ENCODE data around the gene SPATS2L.

The SPATS2L gene

DNA sequence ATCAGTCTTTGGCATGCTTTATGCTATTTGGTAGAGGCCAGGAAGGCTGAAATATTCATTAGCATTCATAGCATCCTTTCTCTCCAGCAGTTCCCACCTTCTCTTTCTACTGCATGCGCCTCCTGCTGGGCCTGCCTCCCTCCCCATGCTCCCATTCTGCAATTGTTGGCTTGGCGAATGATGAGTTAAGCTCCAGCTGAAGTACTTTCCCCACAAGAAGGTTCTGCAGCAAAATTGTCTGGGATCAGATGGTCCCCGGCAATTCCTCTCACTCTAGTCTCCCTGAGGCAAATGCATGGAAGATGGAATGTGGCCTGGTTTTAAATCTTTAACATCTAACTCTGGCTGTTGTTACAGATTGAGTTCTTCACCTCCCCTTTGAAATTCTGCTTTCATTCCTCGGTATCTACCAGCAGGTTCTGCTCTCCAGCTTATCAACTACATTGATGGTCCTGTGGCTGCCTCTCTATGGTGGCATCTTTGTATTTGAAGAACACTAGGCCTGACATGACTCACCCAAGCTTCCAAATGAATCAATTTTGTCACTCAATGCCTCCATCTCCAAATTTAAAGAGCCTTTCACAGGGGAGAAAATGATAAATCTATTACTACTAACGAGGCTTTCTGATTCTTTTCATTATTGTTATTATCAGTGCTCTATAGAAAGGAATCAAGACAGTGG, 147.5 kb downstream of the SPATS2L start:
- H3K4me3 ChIP-seq = no peak overlapping the region
- no peak overlapping the region for H3K27ac ChIP-seq
- H3K36me3 ChIP-seq = peaks cover 0 to 32% (median 1%) of the 10 kb centered on the region in 3 donors
- intact Hi-C loops (cut with DNase I; ENCODE audit: low total_unique reads) = no loop called here
- no peaks in the 10 kb centered on the region for H3K27me3 ChIP-seq
- no peaks in the 10 kb centered on the region for H3K4me1 ChIP-seq
- TF ChIP-seq, protein P1, sequence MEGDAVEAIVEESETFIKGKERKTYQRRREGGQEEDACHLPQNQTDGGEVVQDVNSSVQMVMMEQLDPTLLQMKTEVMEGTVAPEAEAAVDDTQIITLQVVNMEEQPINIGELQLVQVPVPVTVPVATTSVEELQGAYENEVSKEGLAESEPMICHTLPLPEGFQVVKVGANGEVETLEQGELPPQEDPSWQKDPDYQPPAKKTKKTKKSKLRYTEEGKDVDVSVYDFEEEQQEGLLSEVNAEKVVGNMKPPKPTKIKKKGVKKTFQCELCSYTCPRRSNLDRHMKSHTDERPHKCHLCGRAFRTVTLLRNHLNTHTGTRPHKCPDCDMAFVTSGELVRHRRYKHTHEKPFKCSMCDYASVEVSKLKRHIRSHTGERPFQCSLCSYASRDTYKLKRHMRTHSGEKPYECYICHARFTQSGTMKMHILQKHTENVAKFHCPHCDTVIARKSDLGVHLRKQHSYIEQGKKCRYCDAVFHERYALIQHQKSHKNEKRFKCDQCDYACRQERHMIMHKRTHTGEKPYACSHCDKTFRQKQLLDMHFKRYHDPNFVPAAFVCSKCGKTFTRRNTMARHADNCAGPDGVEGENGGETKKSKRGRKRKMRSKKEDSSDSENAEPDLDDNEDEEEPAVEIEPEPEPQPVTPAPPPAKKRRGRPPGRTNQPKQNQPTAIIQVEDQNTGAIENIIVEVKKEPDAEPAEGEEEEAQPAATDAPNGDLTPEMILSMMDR (IDR thresholded peaks at IDR 0.05) = no peak
- H3K9me3 ChIP-seq = no peaks in the 10 kb centered on the region
- DNase-seq = no peak

DNA sequence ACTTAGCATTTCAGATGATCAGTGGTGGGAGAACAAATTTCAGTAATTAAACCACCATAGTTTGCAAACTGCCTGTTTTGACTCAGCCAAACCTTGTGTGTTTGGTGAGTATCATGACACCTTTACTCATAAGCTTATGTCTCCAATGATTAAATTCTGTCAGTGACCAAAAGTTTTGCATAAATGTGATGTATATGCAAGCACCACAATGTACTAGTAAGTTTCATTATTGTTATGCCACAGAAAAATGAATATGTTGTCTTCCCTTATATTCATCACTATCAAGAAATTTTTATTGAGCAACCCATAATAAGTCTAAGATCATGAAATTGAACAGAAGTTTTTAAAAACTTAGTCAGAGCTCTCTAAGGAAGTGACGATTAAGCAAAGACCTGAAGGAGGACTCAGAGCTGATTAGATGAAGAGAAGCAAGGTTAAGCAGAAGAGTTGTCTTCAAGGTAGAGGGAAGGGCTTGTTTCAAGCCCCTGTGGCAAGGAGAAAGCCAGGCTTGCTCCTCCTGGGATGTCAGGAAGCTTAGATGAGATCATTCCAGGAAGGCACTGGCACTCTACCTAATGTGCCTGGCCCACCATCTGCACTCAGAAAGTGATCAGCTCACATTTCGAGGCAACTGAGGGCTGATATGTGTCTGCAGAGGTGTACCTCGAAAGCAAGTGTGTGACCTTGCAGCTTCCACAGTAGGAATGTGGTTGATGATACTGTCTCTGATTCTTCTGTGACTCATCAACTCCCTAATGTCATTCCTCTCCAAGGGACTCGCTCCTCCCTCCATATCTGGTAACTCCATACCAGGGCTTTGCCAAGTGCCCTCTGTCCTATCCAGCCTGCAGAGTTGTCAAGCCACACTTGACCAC, 148.7 kb downstream of the SPATS2L start:
- H3K27ac ChIP-seq = no peak overlapping the region
- peaks cover 0 to 34% (median 0%) of the 10 kb centered on the region in 3 donors for H3K36me3 ChIP-seq
- no peak overlapping the region for H3K4me3 ChIP-seq
- TF ChIP-seq, protein P1 (IDR thresholded peaks at IDR 0.05) = no peak
- intact Hi-C loops (cut with DNase I; ENCODE audit: low total_unique reads) = no loop called here
- DNase-seq = no peak
- no peaks in the 10 kb centered on the region for H3K9me3 ChIP-seq
- no peaks in the 10 kb centered on the region for H3K4me1 ChIP-seq
- no peaks in the 10 kb centered on the region for H3K27me3 ChIP-seq

DNA sequence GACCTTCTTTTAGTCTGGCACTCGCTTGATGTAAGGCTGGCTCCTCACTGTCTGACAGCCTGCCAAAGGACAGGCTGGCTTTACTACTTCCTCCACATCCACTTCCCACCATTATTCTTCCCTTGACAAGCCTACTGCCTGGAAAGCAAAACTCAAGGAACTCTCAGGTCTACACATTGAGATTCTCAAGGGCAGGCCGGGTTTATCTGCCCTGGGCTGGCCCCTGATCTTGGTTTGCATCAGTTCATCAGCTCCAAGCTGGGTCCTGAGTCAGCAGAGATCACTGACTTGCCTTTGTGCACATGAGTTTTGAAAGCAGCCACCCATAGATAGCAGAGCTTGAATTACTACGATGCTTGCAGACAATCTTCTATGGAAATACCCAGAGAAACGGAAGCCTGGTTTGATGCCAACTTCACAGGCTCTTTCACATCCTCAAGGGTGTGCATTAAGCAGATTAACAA, 149.5 kb downstream of the SPATS2L start:
- Histone ChIP-seq H3K9me3 (no peaks in the 10 kb centered on the region), H3K4me1 (no peaks in the 10 kb centered on the region), H3K4me3 (no peak overlapping the region), H3K36me3 (peaks cover 0 to 34% (median 0%) of the 10 kb centered on the region in 3 donors), H3K27me3 (no peaks in the 10 kb centered on the region), H3K27ac (no peak overlapping the region)
- TF ChIP-seq, protein P1 (IDR thresholded peaks at IDR 0.05) = no peak
- no peak for DNase-seq
- intact Hi-C loops (cut with DNase I; ENCODE audit: low total_unique reads) = no loop called here

DNA sequence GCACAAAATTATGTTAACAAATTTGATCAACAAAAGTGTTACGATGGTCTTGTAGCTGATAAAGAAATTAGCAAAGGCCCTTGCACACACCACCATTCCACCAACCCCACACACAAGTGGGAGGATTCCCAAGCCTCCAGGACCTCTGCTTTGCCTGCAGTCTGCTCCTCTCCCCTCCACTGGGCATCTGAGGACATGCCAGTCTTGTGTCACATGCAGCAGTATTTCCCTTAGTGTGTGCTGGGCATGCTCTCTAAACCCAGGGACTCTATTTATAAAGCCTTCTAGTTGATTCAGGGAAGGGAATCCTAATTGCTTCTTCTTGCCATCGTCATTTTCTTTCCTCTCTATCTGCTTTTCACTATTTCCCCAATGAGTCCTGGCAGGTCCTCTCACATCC, 150.1 kb downstream of the SPATS2L start:
- H3K4me3 ChIP-seq = no peak overlapping the region
- no peaks in the 10 kb centered on the region for H3K4me1 ChIP-seq
- H3K9me3 ChIP-seq = no peaks in the 10 kb centered on the region
- TF ChIP-seq, protein P1 (IDR thresholded peaks at IDR 0.05) = no peak
- DNase-seq = no peak
- no peak overlapping the region for H3K27ac ChIP-seq
- intact Hi-C loops (cut with DNase I; ENCODE audit: low total_unique reads) = no loop called here
- no peaks in the 10 kb centered on the region for H3K27me3 ChIP-seq
- H3K36me3 ChIP-seq = peaks cover 0 to 34% (median 3%) of the 10 kb centered on the region in 3 donors

DNA sequence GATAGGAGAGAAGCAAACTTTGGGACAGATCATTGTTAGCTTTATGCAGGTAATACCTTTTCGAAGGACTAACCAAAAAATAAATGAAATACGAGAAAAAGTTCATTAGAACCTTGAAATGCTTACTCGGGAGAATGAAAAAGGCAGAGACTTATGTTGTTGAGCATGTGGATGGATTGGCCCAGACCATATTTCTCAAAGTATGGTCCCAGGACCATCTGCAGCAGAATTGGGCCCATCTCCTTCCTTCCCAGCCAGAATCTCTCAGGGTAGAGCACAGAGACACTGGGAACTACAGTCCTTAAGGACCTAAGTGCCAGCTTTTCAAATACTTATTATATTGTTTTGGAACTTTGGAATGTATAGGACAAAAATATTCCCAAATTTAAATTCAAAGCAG, 152.6 kb downstream of the SPATS2L start:
- Histone ChIP-seq H3K36me3 (peaks cover 5 to 52% (median 15%) of the 10 kb centered on the region in 3 donors), H3K27ac (no peak overlapping the region), H3K27me3 (no peaks in the 10 kb centered on the region), H3K9me3 (no peaks in the 10 kb centered on the region), H3K4me1 (no peaks in the 10 kb centered on the region), H3K4me3 (no peak overlapping the region)
- intact Hi-C loops (cut with DNase I; ENCODE audit: low total_unique reads) = no loop called here
- TF ChIP-seq, protein P1 (IDR thresholded peaks at IDR 0.05) = no peak
- DNase-seq = no peak

Measured in tibial artery (tissue), 4 donors.